WERI-Rb-1 (cell line): Measurements from ENCODE around the gene CLIC5.

Experiments used
- DNase-seq: peaks from one replicate; pipeline ENCODE4 v3.0.0-alpha.2; 2020
- H3K27ac ChIP-seq: fragments of 250-450 bp; sonication (Bioruptor Pico); 2 replicates; pipeline ENCODE4 v1.5.1; 2020; ENCODE audit warnings: mild to moderate bottlenecking, moderate library complexity
- H3K27me3 ChIP-seq: fragments of 250-450 bp; sonication (Bioruptor Pico); 2 replicates; pipeline ENCODE4 v1.5.1; 2021; ENCODE audit warnings: mild to moderate bottlenecking, low read depth, moderate library complexity; ENCODE audit not compliant: insufficient read depth, severe bottlenecking
- H3K36me3 ChIP-seq: fragments of 250-450 bp; sonication (Bioruptor Pico); 2 replicates; pipeline ENCODE4 v1.5.1; 2020; ENCODE audit warnings: mild to moderate bottlenecking, moderate library complexity
- H3K4me3 ChIP-seq: 2 replicates; pipeline ENCODE4 v1.5.1; 2011; ENCODE audit warnings: low read depth, mild to moderate bottlenecking, control low read depth, low read length
- H3K9me3 ChIP-seq: fragments of 250-450 bp; sonication (Bioruptor Pico); 2 replicates; pipeline ENCODE4 v1.5.1; 2021; ENCODE audit warnings: mild to moderate bottlenecking, moderate library complexity; ENCODE audit not compliant: severe bottlenecking
- TF ChIP-seq, protein P1 (sequence below): IDR thresholded peaks from 2 replicates; pipeline ENCODE4 v1.5.1; 2011; ENCODE audit warnings: low read depth, mild to moderate bottlenecking, control low read depth, inconsistent platforms, low read length

The CLIC5 gene

DNA sequence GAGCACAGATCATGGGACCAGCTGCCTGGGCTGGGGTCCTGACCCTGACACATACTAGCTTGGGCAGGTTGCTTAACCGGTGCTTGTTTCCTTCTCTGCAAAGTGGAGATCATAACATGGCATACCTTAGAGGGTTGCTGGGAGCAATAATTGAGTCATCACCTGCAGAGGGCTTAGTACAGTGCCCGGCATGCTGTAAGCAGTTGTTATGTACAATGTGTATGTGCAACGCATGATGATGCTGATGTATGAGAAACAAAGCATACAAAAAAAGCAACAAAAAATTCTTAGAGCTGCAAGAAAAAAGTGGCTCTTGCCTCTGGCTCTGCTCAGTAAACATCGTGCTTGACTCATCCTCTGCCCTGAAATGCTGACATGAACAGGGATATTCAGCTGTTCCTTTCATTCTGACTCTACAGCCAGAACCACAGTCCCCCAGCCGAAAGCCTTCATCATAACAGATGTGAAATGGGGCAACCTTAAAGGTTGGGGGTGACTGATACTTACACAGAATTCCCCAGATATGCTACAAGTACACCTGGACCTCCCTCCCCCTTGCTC is 91.7 kb downstream of the CLIC5 start:
- Histone ChIP-seq H3K27ac (no peak overlapping the region), H3K4me3 (no peak overlapping the region), H3K36me3 (no peaks in the 10 kb centered on the region), H3K27me3 (no peaks in the 10 kb centered on the region), H3K9me3 (no peaks in the 10 kb centered on the region)
- TF ChIP-seq, protein P1, sequence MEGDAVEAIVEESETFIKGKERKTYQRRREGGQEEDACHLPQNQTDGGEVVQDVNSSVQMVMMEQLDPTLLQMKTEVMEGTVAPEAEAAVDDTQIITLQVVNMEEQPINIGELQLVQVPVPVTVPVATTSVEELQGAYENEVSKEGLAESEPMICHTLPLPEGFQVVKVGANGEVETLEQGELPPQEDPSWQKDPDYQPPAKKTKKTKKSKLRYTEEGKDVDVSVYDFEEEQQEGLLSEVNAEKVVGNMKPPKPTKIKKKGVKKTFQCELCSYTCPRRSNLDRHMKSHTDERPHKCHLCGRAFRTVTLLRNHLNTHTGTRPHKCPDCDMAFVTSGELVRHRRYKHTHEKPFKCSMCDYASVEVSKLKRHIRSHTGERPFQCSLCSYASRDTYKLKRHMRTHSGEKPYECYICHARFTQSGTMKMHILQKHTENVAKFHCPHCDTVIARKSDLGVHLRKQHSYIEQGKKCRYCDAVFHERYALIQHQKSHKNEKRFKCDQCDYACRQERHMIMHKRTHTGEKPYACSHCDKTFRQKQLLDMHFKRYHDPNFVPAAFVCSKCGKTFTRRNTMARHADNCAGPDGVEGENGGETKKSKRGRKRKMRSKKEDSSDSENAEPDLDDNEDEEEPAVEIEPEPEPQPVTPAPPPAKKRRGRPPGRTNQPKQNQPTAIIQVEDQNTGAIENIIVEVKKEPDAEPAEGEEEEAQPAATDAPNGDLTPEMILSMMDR: no peak
- DNase-seq: no peak

DNA sequence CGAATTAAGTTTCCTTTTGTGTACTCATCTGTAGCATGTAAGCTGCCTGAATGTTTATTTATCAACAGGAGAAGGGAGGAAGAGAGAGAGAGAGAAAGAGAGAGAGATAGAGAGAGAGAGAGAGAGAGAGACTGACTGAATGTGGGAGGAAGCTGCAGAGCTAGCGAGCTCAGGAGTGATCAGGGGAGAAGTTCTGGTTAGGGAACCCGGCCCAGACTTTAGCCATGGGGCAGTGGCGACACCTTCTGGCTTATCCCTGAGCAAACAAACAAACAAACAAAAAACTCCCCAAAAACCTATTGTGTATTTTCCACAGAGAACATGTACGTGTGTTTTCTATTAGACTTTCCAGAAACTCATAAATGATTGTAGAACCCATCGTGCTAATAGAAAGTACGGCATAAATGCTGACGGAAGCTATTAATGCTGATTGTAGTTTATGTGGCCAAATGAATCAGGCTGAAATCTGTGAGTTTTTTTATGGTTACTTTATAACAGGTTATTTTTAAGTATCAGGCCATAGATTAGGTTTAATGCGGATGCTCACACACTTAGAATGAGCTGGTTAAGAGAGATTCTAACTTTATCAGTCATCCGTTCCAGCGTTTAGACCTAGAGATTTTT is 92.8 kb downstream of the CLIC5 start:
- DNase-seq: peak; percentile 83

DNA sequence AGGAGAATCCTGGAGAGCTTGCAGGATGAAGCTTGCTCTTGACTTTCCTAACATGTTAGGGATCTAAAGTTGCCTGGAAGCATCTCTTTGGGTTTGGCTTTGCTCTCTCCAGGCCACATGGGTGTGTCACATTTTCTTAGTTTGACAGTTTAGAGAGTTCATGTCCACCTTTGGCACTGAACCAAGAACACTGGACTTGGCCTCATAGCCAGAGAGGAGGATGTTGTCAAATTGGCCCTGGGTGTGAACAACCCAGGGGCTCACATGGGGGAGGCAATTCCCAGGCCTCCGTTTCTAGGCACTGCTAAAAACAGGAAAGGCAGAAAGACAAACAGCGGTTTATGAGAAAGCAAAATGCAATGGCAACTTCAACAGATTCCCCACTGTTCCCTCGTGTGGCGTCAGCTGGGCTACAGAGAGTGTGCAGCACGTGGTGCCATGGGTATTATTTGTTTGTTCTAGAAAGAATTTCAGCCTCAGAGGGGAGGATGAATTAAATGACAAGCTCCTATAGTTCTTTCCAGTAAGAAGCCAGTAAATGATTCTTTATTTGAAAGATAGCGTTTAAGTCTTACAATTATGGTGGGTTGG is 93.9 kb downstream of the CLIC5 start:
- Histone ChIP-seq H3K4me3 (no peak overlapping the region), H3K36me3 (no peaks in the 10 kb centered on the region), H3K9me3 (no peaks in the 10 kb centered on the region), H3K27ac (no peak overlapping the region), H3K27me3 (no peaks in the 10 kb centered on the region)
- DNase-seq: no peak
- TF ChIP-seq, protein P1: no peak

More for the DNA sequence above, 92.8 kb downstream of the CLIC5 start:
- H3K4me3 ChIP-seq: no peak overlapping the region
- H3K9me3 ChIP-seq: no peaks in the 10 kb centered on the region
- TF ChIP-seq, protein P1: peak; percentile 94
- no peaks in the 10 kb centered on the region for H3K36me3 ChIP-seq
- H3K27ac ChIP-seq: no peak overlapping the region
- H3K27me3 ChIP-seq: no peaks in the 10 kb centered on the region

DNA sequence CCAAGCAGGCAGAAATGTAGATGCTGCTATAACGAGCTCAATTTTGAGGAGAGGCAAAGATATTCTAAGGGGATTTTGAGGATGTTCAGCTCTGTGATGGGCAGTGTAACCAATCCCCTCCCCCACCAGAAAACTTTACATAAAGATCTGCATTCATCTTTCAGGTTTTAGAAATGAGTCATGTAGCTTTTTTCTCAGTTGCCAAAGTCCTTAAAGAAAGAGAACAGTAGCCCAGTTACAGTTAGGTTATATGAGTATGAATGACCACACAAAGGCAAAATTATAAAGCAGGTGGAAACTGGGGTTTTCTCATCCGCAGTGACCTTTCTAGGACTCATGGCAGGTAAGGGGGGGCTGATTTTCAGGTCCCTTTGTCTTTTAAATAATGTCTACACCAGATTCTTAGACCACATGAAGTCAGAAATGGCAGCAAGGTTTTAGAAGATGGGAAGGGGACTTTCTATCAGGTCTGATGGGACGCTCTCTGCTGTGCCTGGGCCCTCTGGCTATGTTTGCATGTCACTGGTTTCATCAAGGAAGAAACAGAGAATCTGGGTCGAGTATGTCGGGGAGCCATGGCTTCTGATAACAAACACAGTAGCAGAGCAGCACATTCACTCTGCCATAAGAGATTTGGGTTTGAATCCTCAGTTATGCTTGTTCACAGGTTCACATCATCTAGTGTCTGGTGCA is 94.7 kb downstream of the CLIC5 start:
- Histone ChIP-seq H3K27me3 (no peaks in the 10 kb centered on the region), H3K9me3 (no peaks in the 10 kb centered on the region), H3K4me3 (no peak overlapping the region), H3K36me3 (no peaks in the 10 kb centered on the region), H3K27ac (no peak overlapping the region)
- TF ChIP-seq, protein P1: no peak
- DNase-seq: no peak

DNA sequence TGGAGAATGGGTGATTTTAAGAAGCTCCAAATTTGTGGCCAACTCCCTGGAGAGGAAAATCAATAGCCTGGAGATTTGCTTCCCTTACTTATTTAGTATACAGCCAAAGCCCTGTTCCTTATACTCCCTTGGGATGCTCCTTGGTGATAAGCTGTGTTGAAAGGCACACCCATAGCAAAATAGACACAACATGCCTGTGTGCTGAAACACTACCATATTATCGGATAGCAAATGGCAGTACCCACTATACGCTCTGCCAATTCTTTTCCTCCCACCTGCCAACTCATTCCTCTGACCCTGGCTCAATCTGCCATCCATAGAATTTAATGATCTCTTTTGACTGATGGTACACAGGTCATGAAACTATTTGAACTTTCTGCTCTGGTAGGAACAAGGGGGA is 98.2 kb downstream of the CLIC5 start:
- Histone ChIP-seq H3K27me3 (no peaks in the 10 kb centered on the region), H3K9me3 (no peaks in the 10 kb centered on the region), H3K36me3 (no peaks in the 10 kb centered on the region), H3K4me3 (no peak overlapping the region), H3K27ac (no peak overlapping the region)
- DNase-seq: no peak
- TF ChIP-seq, protein P1: no peak
